PC-9 (cell line): ENCODE data around the gene GALNT14.

Source experiments
- EZH2 ChIP-seq: fragments of 200-600 bp; sonication (generic); IDR thresholded peaks from 2 replicates; pipeline ENCODE4 v1.8.0; 2017; ENCODE audit warnings: antibody characterized with exemption, low read depth
- TF ChIP-seq, protein P1 (sequence below): fragments of 200-600 bp; sonication (generic); conservative IDR thresholded peaks from 2 replicates; pipeline ENCODE4 v1.6.1; 2017; ENCODE audit warnings: mixed run types, antibody characterized with exemption, mild to moderate bottlenecking, moderate library complexity

DNA sequence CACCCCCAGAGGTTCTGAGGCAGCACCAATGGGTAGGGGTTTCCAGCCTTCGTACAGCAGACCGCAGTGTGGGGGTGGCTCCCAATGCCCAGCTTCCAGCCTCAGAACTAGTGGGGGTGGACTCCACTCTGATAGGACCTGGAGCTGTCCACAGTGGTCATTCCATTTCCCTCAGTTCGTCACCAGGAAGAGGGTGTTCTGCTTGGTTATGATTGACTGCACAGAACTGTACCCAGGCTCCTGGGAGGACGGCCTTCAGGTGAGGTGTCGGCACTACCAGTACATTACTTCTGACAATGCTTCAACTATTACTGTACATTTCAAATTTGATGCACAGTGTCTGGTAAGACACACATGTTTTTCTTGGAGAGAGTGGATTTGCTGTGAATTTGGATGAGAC is 180.6 kb downstream of the GALNT14 start:
- TF ChIP-seq, protein P1, sequence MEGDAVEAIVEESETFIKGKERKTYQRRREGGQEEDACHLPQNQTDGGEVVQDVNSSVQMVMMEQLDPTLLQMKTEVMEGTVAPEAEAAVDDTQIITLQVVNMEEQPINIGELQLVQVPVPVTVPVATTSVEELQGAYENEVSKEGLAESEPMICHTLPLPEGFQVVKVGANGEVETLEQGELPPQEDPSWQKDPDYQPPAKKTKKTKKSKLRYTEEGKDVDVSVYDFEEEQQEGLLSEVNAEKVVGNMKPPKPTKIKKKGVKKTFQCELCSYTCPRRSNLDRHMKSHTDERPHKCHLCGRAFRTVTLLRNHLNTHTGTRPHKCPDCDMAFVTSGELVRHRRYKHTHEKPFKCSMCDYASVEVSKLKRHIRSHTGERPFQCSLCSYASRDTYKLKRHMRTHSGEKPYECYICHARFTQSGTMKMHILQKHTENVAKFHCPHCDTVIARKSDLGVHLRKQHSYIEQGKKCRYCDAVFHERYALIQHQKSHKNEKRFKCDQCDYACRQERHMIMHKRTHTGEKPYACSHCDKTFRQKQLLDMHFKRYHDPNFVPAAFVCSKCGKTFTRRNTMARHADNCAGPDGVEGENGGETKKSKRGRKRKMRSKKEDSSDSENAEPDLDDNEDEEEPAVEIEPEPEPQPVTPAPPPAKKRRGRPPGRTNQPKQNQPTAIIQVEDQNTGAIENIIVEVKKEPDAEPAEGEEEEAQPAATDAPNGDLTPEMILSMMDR, result no peak
- no peak for TF ChIP-seq EZH2
